HepG2 (cell line): ENCODE measurements around the gene WFDC6.

Source experiments
- EED ChIP-seq: sonication (generic); formaldehyde crosslinking; IDR thresholded peaks from 2 replicates; pipeline ENCODE4 v1.5.0; 2020; ENCODE audit warnings: mild to moderate bottlenecking, missing genetic modification reagents
- MEF2D ChIP-seq: sonication (generic); formaldehyde crosslinking; IDR thresholded peaks from 2 replicates; pipeline ENCODE4 v1.5.1; 2020; ENCODE audit warnings: mild to moderate bottlenecking, missing genetic modification reagents
- NR1H2 ChIP-seq: sonication (generic); formaldehyde crosslinking; IDR thresholded peaks from 2 replicates; pipeline ENCODE4 v1.8.1; 2022; ENCODE audit warnings: low read depth, missing genetic modification reagents, borderline replicate concordance
- POLR2AphosphoS5 ChIP-seq: IDR thresholded peaks from 2 replicates; pipeline ENCODE4 v1.6.1; 2012; ENCODE audit warnings: low read depth, low read length
- ZBTB7A ChIP-seq: sonication (generic); formaldehyde crosslinking; IDR thresholded peaks from 2 replicates; pipeline ENCODE4 v1.8.0; 2022; ENCODE audit warnings: mild to moderate bottlenecking, missing genetic modification reagents
- ZNF33B ChIP-seq: sonication (generic); formaldehyde crosslinking; IDR thresholded peaks from 2 replicates; pipeline ENCODE4 v1.5.1; 2020; ENCODE audit warnings: mild to moderate bottlenecking, missing genetic modification reagents
- ZNF629 ChIP-seq: sonication (generic); formaldehyde crosslinking; conservative IDR thresholded peaks from 2 replicates; pipeline ENCODE4 v1.5.0; 2020; ENCODE audit warnings: missing genetic modification reagents
- TF ChIP-seq, protein P1 (sequence below): sonication (generic); formaldehyde crosslinking; conservative IDR thresholded peaks from 2 replicates; pipeline ENCODE4 v1.4.0; 2020; ENCODE audit warnings: mild to moderate bottlenecking, missing genetic modification reagents, moderate library complexity

DNA sequence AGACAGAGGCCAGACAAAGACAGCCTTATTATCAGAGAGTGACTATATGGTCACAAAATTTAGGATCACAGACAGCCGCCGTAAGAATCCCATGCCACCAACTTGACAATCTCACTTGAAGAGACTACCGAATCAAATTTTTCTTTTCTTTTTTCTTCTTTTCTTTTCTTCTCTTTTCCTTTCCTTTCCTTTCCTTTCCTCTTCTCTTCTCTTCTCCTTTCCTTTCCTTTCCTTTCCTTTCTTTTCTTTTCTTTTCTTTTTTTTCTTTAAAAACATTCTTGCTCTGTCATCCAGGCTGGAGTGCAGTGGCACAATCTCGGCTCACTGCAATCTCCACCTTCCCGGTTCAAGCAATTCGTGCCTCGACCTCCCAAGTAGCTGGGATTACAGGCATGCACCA, 9.1 kb upstream of the WFDC6 start:
- TF ChIP-seq ZNF33B (CRISPR knock-in tag) (no peak), ZNF629 (CRISPR knock-in tag) (no peak), NR1H2 (CRISPR knock-in tag) (no peak), ZBTB7A (CRISPR knock-in tag) (no peak), EED (CRISPR knock-in tag) (no peak), POLR2AphosphoS5 (no peak), MEF2D (CRISPR knock-in tag) (no peak)
- TF ChIP-seq, protein P1, sequence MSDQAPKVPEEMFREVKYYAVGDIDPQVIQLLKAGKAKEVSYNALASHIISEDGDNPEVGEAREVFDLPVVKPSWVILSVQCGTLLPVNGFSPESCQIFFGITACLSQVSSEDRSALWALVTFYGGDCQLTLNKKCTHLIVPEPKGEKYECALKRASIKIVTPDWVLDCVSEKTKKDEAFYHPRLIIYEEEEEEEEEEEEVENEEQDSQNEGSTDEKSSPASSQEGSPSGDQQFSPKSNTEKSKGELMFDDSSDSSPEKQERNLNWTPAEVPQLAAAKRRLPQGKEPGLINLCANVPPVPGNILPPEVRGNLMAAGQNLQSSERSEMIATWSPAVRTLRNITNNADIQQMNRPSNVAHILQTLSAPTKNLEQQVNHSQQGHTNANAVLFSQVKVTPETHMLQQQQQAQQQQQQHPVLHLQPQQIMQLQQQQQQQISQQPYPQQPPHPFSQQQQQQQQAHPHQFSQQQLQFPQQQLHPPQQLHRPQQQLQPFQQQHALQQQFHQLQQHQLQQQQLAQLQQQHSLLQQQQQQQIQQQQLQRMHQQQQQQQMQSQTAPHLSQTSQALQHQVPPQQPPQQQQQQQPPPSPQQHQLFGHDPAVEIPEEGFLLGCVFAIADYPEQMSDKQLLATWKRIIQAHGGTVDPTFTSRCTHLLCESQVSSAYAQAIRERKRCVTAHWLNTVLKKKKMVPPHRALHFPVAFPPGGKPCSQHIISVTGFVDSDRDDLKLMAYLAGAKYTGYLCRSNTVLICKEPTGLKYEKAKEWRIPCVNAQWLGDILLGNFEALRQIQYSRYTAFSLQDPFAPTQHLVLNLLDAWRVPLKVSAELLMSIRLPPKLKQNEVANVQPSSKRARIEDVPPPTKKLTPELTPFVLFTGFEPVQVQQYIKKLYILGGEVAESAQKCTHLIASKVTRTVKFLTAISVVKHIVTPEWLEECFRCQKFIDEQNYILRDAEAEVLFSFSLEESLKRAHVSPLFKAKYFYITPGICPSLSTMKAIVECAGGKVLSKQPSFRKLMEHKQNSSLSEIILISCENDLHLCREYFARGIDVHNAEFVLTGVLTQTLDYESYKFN (CRISPR knock-in tag) = no peak
